SK-N-MC (cell line): ENCODE data around the gene ACOT9.
"Not testable (repeated sequence)": the region's sequence is repeated elsewhere in the genome, so short reads cannot be mapped to it uniquely, and the experiment has no call there.

Experiments used
- DNase-seq: peaks from one replicate; pipeline ENCODE4 v3.0.0-alpha.2; 2011; ENCODE audit warnings: low read depth, low spot score
- H3K27ac ChIP-seq: fragments of 200-600 bp; sonication (generic); 2 replicates; pipeline ENCODE4 v1.5.1; 2016; ENCODE audit warnings: mixed run types
- H3K36me3 ChIP-seq: fragments of 200-600 bp; sonication (generic); 2 replicates; pipeline ENCODE4 v1.6.1; 2017; ENCODE audit warnings: antibody characterized with exemption, low read length, mixed read lengths; ENCODE audit not compliant: insufficient read depth
- H3K4me3 ChIP-seq: fragments of 200-600 bp; sonication (generic); 2 replicates; pipeline ENCODE4 v1.5.1; 2016
- H3K9ac ChIP-seq: fragments of 200-600 bp; sonication (generic); 2 replicates; pipeline ENCODE4 v1.8.0; 2017; ENCODE audit warnings: mixed run types, mixed read lengths; ENCODE audit not compliant: insufficient read length
- H3K9me3 ChIP-seq: fragments of 200-600 bp; sonication (generic); 2 replicates; pipeline ENCODE4 v1.6.1; 2017; ENCODE audit warnings: low read depth, mild to moderate bottlenecking, antibody characterized with exemption, low read length, moderate library complexity, mixed read lengths
- EZH2 ChIP-seq: fragments of 200-600 bp; sonication (generic); IDR thresholded peaks from one replicate; pipeline ENCODE4 v1.6.1; 2017; ENCODE audit warnings: antibody characterized with exemption
- FOXP2 ChIP-seq: optimal IDR thresholded peaks from 2 replicates; pipeline ENCODE3; 2011; ENCODE audit warnings: mild to moderate bottlenecking, moderate library complexity; ENCODE audit not compliant: insufficient read depth; ENCODE audit errors: extremely low read length, control extremely low read depth
- POLR2AphosphoS5 ChIP-seq: IDR thresholded peaks from 2 replicates; pipeline ENCODE4 v1.6.1; 2012; ENCODE audit warnings: mild to moderate bottlenecking, low read depth, low read length, borderline replicate concordance

Gene ACOT9

GRCh38 chrX:23784470-23785331 lies 41.6 kb upstream of the ACOT9 start:
- Histone ChIP-seq H3K36me3 (no peaks in the 10 kb centered on the region; the same call in 1 of the 2 replicates), H3K9me3 (no peaks in the 10 kb centered on the region), H3K27ac (no peak overlapping the region), H3K4me3 (no peak overlapping the region; the same call in 1 of the 2 replicates), H3K9ac (no peak overlapping the region)
- TF ChIP-seq EZH2: no peak
- TF ChIP-seq FOXP2: no peak
- no peak for TF ChIP-seq POLR2AphosphoS5
- no peak for DNase-seq

GRCh38 chrX:23783589-23784469 lies 40.8 kb upstream of the ACOT9 start:
- no peak overlapping the region for H3K27ac ChIP-seq
- TF ChIP-seq EZH2 (no peak), FOXP2 (no peak)

GRCh38 chrX:23782863-23783588 lies 40.0 kb upstream of the ACOT9 start, which contains the start of gene SAT1:
TSS of gene SAT1 (plus strand) at chrX:23783173. CDS start at chrX:23783352, 179 bp downstream.
- H3K9me3 ChIP-seq: no peaks in the 10 kb centered on the region
- H3K4me3 ChIP-seq: peak within 1 kb of the TSS; percentile 86
- no peaks in the 10 kb centered on the region; the same call in 1 of the 2 replicates for H3K36me3 ChIP-seq
- no peak for DNase-seq
- peak within 1 kb of the TSS; percentile 77 for H3K9ac ChIP-seq
- TF ChIP-seq EZH2 (no peak), POLR2AphosphoS5 (peak; percentile 99)
- H3K27ac ChIP-seq: peak within 1 kb of the TSS; percentile 60

More at GRCh38 chrX:23783589-23784469, 40.8 kb upstream of the ACOT9 start:
- no peaks in the 10 kb centered on the region for H3K9me3 ChIP-seq
- DNase-seq: no peak
- peak overlapping the region; percentile 28 for H3K9ac ChIP-seq
- peak overlapping the region; percentile 86 for H3K4me3 ChIP-seq
- H3K36me3 ChIP-seq: no peaks in the 10 kb centered on the region; the same call in 1 of the 2 replicates

GRCh38 chrX:23782455-23782854 lies 39.4 kb upstream of the ACOT9 start:
- Histone ChIP-seq H3K36me3 (no peaks in the 10 kb centered on the region; the same call in 1 of the 2 replicates), H3K9me3 (no peaks in the 10 kb centered on the region), H3K4me3 (peak overlapping the region; percentile 86), H3K27ac (peak overlapping the region; percentile 60), H3K9ac (peak overlapping the region; percentile 49)
- no peak for DNase-seq
- TF ChIP-seq POLR2AphosphoS5: no peak
- TF ChIP-seq FOXP2: no peak
- no peak for TF ChIP-seq EZH2

GRCh38 chrX:23779025-23779424 lies 35.9 kb upstream of the ACOT9 start:
- Histone ChIP-seq H3K9ac (no peak overlapping the region), H3K4me3 (no peak overlapping the region), H3K36me3 (no peaks in the 10 kb centered on the region), H3K9me3 (no peaks in the 10 kb centered on the region), H3K27ac (no peak overlapping the region)
- TF ChIP-seq POLR2AphosphoS5 (no peak), EZH2 (no peak), FOXP2 (no peak)
- no peak for DNase-seq

GRCh38 chrX:23776363-23776762 lies 33.3 kb upstream of the ACOT9 start:
- Histone ChIP-seq H3K4me3 (no peak overlapping the region), H3K9ac (no peak overlapping the region), H3K27ac (no peak overlapping the region), H3K36me3 (no peaks in the 10 kb centered on the region), H3K9me3 (no peaks in the 10 kb centered on the region)
- no peak for TF ChIP-seq FOXP2
- TF ChIP-seq POLR2AphosphoS5: no peak
- no peak for TF ChIP-seq EZH2
- DNase-seq: no peak

- no peaks in the 10 kb centered on the region for H3K9me3 ChIP-seq
- no peak for TF ChIP-seq POLR2AphosphoS5
- H3K36me3 ChIP-seq: no peaks in the 10 kb centered on the region
- H3K9ac ChIP-seq: no peak overlapping the region
- H3K4me3 ChIP-seq: no peak overlapping the region
- H3K27ac ChIP-seq: no peak overlapping the region
- DNase-seq: no peak
Observed at GRCh38 chrX:23773601-23774175, 30.6 kb upstream of the ACOT9 start.

- H3K27ac ChIP-seq, H3K9me3 ChIP-seq, H3K4me3 ChIP-seq, H3K9ac ChIP-seq, H3K36me3 ChIP-seq, DNase-seq: not testable (repeated sequence)
Observed at GRCh38 chrX:23771086-23771485, 28.0 kb upstream of the ACOT9 start.
